DMS79 (cell line): ENCODE measurements around the gene CNN3.

Experiments used
- DNase-seq: peaks from one replicate; lab custom pipeline; 2025; lab: John Stamatoyannopoulos, UW

CNN3 gene

GRCh38 chr1:94922761-94923331 is 4.1 kb downstream of the CNN3 start:
- peak; percentile 58 for DNase-seq

GRCh38 chr1:94921977-94922376 is 4.9 kb downstream of the CNN3 start:
- no peak for DNase-seq

- DNase-seq: no peak
These were observed 6.8 kb downstream of the CNN3 start for GRCh38 chr1:94920061-94920460.

GRCh38 chr1:94919241-94920030 is 7.5 kb downstream of the CNN3 start:
- DNase-seq: peak; percentile 75

GRCh38 chr1:94917251-94917650 is 9.7 kb downstream of the CNN3 start:
- DNase-seq: no peak

GRCh38 chr1:94912263-94913184 is 14.4 kb downstream of the CNN3 start:
- DNase-seq: no peak

GRCh38 chr1:94909486-94909885 is 17.4 kb downstream of the CNN3 start:
- DNase-seq: no peak

GRCh38 chr1:94908965-94909364 is 17.9 kb downstream of the CNN3 start:
- no peak for DNase-seq

- no peak for DNase-seq
These were observed 18.7 kb downstream of the CNN3 start for GRCh38 chr1:94908190-94908589.

- DNase-seq: no peak
These were observed 19.8 kb downstream of the CNN3 start for GRCh38 chr1:94907136-94907535.

GRCh38 chr1:94906382-94906781 is 20.5 kb downstream of the CNN3 start:
- DNase-seq: no peak

- no peak for DNase-seq
These were observed 21.7 kb downstream of the CNN3 start for GRCh38 chr1:94905207-94905606.

GRCh38 chr1:94903280-94904009 is 23.5 kb downstream of the CNN3 start:
- DNase-seq: no peak

- DNase-seq: no peak
These were observed 25.1 kb downstream of the CNN3 start for GRCh38 chr1:94901841-94902240.

- DNase-seq: no peak
These were observed 27.2 kb downstream of the CNN3 start for GRCh38 chr1:94899756-94900155.

GRCh38 chr1:94898491-94899385 is 28.2 kb downstream of the CNN3 start:
- DNase-seq: peak; percentile 38

GRCh38 chr1:94895518-94895917 is 31.4 kb downstream of the CNN3 start:
- DNase-seq: no peak

- no peak for DNase-seq
These were observed 32.3 kb downstream of the CNN3 start for GRCh38 chr1:94894630-94895029.

GRCh38 chr1:94892604-94893254 is 34.2 kb downstream of the CNN3 start:
- no peak for DNase-seq

GRCh38 chr1:94888201-94888600 is 38.7 kb downstream of the CNN3 start:
- DNase-seq: no peak
